Esophagus squamous epithelium (tissue), 4 donors: Measurements from ENCODE around the gene GLRA1.
"Not testable (repeated sequence)": the region's sequence is repeated elsewhere in the genome, so short reads cannot be mapped to it uniquely, and the experiment has no call there.

Experiments used
- CTCF ChIP-seq, 6 experiments: fragments of 450-650 bp in 4 of 6; fragments of 200-600 bp in 2 of 6; sonication (generic) in 2 of 6; IDR thresholded peaks; one replicate each; pipeline ENCODE4 v1.5.1; 2016 to 2019; ENCODE audit warnings: antibody characterized with exemption in 6 of 6, mild to moderate bottlenecking in 4 of 6, moderate library complexity in 4 of 6
- POLR2A ChIP-seq, 4 donors: fragments of 450-650 bp; IDR thresholded peaks; one replicate each; pipeline ENCODE4 v1.6.1; 2017; ENCODE audit warnings: antibody characterized with exemption in 4 of 4, mild to moderate bottlenecking in 4 of 4, moderate library complexity in 3 of 4

GRCh38 chr5:151783664-151784063 lies 141.0 kb downstream of the GLRA1 start:
- not testable (repeated sequence) for TF ChIP-seq POLR2A, CTCF (IDR thresholded peaks at IDR 0.05)
